Activated T-helper 1 cell treated with anti-CD3 and anti-CD28 coated beads, Interleukin-12 subunit alpha, Interleukin-12 subunit beta, Interleukin-2, Interleukin-4 antibody, amounts not matched to agents 30 ng/mL and 10 ng/mL and 1 ng/mL, durations not matched to agents 14 hours and 24 hours and 36 hours (primary cell): ENCODE measurements around the gene NCOA1. TPM values are rescaled to one million over a fixed set of nuclear protein-coding genes. Genes with fewer than 3 reads are reported as not detected.
A peak's percentile ranks its signal among the peaks of the same experiment; 100 is the strongest.

Source experiments
- DNase-seq: peaks from one replicate; pipeline ENCODE4 v3.0.0; 2021; ENCODE audit warnings: low spot score
- H3K27ac Mint-ChIP-seq: one replicate; pipeline ENCODE4 v1.8.0; 2021; ENCODE audit warnings: mild to moderate bottlenecking, mixed read lengths
- H3K27me3 Mint-ChIP-seq: one replicate; pipeline ENCODE4 v1.8.0; 2022; ENCODE audit warnings: mild to moderate bottlenecking, moderate library complexity, mixed read lengths; ENCODE audit not compliant: insufficient read depth
- H3K36me3 Mint-ChIP-seq: one replicate; pipeline ENCODE4 v1.8.0; 2021; ENCODE audit warnings: low read depth, mixed read lengths
- H3K4me1 Mint-ChIP-seq: one replicate; pipeline ENCODE4 v1.8.0; 2021; ENCODE audit warnings: low read depth, mixed read lengths
- H3K4me3 Mint-ChIP-seq: one replicate; pipeline ENCODE4 v1.8.0; 2021; ENCODE audit warnings: mild to moderate bottlenecking, moderate library complexity, mixed read lengths
- H3K9me3 Mint-ChIP-seq: one replicate; pipeline ENCODE4 v1.8.0; 2021; ENCODE audit warnings: mixed read lengths
- intact Hi-C: fragments of 100-400 bp; cut with micrococcal nuclease; formaldehyde crosslinking; loops from one replicate; pipeline ENCODE4 v1.15.1; 2024
- total RNA-seq: library from RNA; stranded (reverse); gene quantifications from 2 replicates; pipeline ENCODE4 v1.2.3, GENCODE V29; 2022

NCOA1 gene
- 28.7 and 30.0 TPM in 2 replicates for total RNA-seq

GRCh38 chr2:24490690-24491541 lies at the start of gene NCOA1:
Gene NCOA1 (plus strand): TSS chr2:24491254. CDS start chr2:24658678, 167,424 bp downstream.
- peaks cover 43% of the 10 kb centered on the region for H3K4me1 Mint-ChIP-seq
- H3K27me3 Mint-ChIP-seq = peaks cover 7% of the 10 kb centered on the region
- no peaks in the 10 kb centered on the region for H3K9me3 Mint-ChIP-seq
- peak within 1 kb of the TSS; percentile 95 for H3K27ac Mint-ChIP-seq
- H3K4me3 Mint-ChIP-seq = peak within 1 kb of the TSS; percentile 96
- peaks cover 6% of the 10 kb centered on the region for H3K36me3 Mint-ChIP-seq
- peak; percentile 87 for DNase-seq
- intact Hi-C loops = loop anchor here (1.0 to 10.0 kb wide), 13 partner anchors 30 to 1386 kb away; partner anchors contain the start of genes ASXL2, ATAD2B, CENPO and DNAJC27

GRCh38 chr2:24448797-24449196 lies 42.3 kb upstream of the NCOA1 start:
- intact Hi-C loops = no loop called here
- Mint-ChIP-seq H3K4me3 (no peak overlapping the region), H3K27me3 (peaks cover 8% of the 10 kb centered on the region), H3K4me1 (no peaks in the 10 kb centered on the region), H3K36me3 (no peaks in the 10 kb centered on the region), H3K27ac (no peak overlapping the region), H3K9me3 (peaks cover 4% of the 10 kb centered on the region)
- no peak for DNase-seq

- no peaks in the 10 kb centered on the region for H3K36me3 Mint-ChIP-seq
- H3K9me3 Mint-ChIP-seq = peaks cover 4% of the 10 kb centered on the region
- H3K27ac Mint-ChIP-seq = no peak overlapping the region
- intact Hi-C loops = no loop called here
- no peaks in the 10 kb centered on the region for H3K4me1 Mint-ChIP-seq
- H3K27me3 Mint-ChIP-seq = peaks cover 8% of the 10 kb centered on the region
- no peak overlapping the region for H3K4me3 Mint-ChIP-seq
- DNase-seq = no peak
Observed at GRCh38 chr2:24449344-24449743, 41.7 kb upstream of the NCOA1 start.

- intact Hi-C loops = no loop called here
- H3K27ac Mint-ChIP-seq = no peak overlapping the region
- H3K4me3 Mint-ChIP-seq = no peak overlapping the region
- no peaks in the 10 kb centered on the region for H3K36me3 Mint-ChIP-seq
- H3K27me3 Mint-ChIP-seq = peaks cover 6% of the 10 kb centered on the region
- H3K4me1 Mint-ChIP-seq = no peaks in the 10 kb centered on the region
- H3K9me3 Mint-ChIP-seq = peaks cover 4% of the 10 kb centered on the region
- DNase-seq = no peak
Observed at GRCh38 chr2:24451805-24452501, 39.1 kb upstream of the NCOA1 start.

- no peak overlapping the region for H3K4me3 Mint-ChIP-seq
- peaks cover 6% of the 10 kb centered on the region for H3K27me3 Mint-ChIP-seq
- intact Hi-C loops = no loop called here
- no peaks in the 10 kb centered on the region for H3K4me1 Mint-ChIP-seq
- H3K9me3 Mint-ChIP-seq = peaks cover 4% of the 10 kb centered on the region
- H3K27ac Mint-ChIP-seq = no peak overlapping the region
- DNase-seq = no peak
- no peaks in the 10 kb centered on the region for H3K36me3 Mint-ChIP-seq
Observed at GRCh38 chr2:24452502-24452885, 38.6 kb upstream of the NCOA1 start.

- intact Hi-C loops = no loop called here
- H3K4me3 Mint-ChIP-seq = no peak overlapping the region
- DNase-seq = no peak
- H3K27ac Mint-ChIP-seq = no peak overlapping the region
- H3K36me3 Mint-ChIP-seq = no peaks in the 10 kb centered on the region
- H3K4me1 Mint-ChIP-seq = no peaks in the 10 kb centered on the region
- peaks cover 1% of the 10 kb centered on the region for H3K9me3 Mint-ChIP-seq
- H3K27me3 Mint-ChIP-seq = peaks cover 2% of the 10 kb centered on the region
Observed at GRCh38 chr2:24453379-24454073, 37.5 kb upstream of the NCOA1 start.

- Mint-ChIP-seq H3K27ac (no peak overlapping the region), H3K4me1 (no peaks in the 10 kb centered on the region), H3K9me3 (no peaks in the 10 kb centered on the region), H3K36me3 (no peaks in the 10 kb centered on the region), H3K27me3 (peaks cover 2% of the 10 kb centered on the region), H3K4me3 (no peak overlapping the region)
- intact Hi-C loops = no loop called here
- no peak for DNase-seq
Observed at GRCh38 chr2:24454294-24454693, 36.8 kb upstream of the NCOA1 start.

GRCh38 chr2:24456599-24457556 lies 34.2 kb upstream of the NCOA1 start:
- Mint-ChIP-seq H3K27me3 (peaks cover 2% of the 10 kb centered on the region), H3K36me3 (no peaks in the 10 kb centered on the region), H3K4me3 (no peak overlapping the region), H3K4me1 (no peaks in the 10 kb centered on the region), H3K27ac (peak overlapping the region; percentile 32), H3K9me3 (no peaks in the 10 kb centered on the region)
- DNase-seq = no peak
- intact Hi-C loops = no loop called here

- H3K36me3 Mint-ChIP-seq = no peaks in the 10 kb centered on the region
- H3K27me3 Mint-ChIP-seq = peaks cover 2% of the 10 kb centered on the region
- no peak for DNase-seq
- no peak overlapping the region for H3K27ac Mint-ChIP-seq
- intact Hi-C loops = no loop called here
- H3K9me3 Mint-ChIP-seq = no peaks in the 10 kb centered on the region
- H3K4me3 Mint-ChIP-seq = no peak overlapping the region
- H3K4me1 Mint-ChIP-seq = no peaks in the 10 kb centered on the region
Observed at GRCh38 chr2:24457696-24458386, 33.2 kb upstream of the NCOA1 start.

GRCh38 chr2:24459224-24460161 lies 31.6 kb upstream of the NCOA1 start:
- no peak overlapping the region for H3K27ac Mint-ChIP-seq
- H3K4me3 Mint-ChIP-seq = no peak overlapping the region
- no peaks in the 10 kb centered on the region for H3K9me3 Mint-ChIP-seq
- no peaks in the 10 kb centered on the region for H3K4me1 Mint-ChIP-seq
- H3K27me3 Mint-ChIP-seq = peaks cover 12% of the 10 kb centered on the region
- intact Hi-C loops = no loop called here
- no peaks in the 10 kb centered on the region for H3K36me3 Mint-ChIP-seq
- no peak for DNase-seq

- no peak for DNase-seq
- H3K4me1 Mint-ChIP-seq = no peaks in the 10 kb centered on the region
- H3K9me3 Mint-ChIP-seq = no peaks in the 10 kb centered on the region
- intact Hi-C loops = no loop called here
- H3K27ac Mint-ChIP-seq = no peak overlapping the region
- H3K4me3 Mint-ChIP-seq = no peak overlapping the region
- peaks cover 12% of the 10 kb centered on the region for H3K27me3 Mint-ChIP-seq
- H3K36me3 Mint-ChIP-seq = no peaks in the 10 kb centered on the region
Observed at GRCh38 chr2:24461685-24462084, 29.4 kb upstream of the NCOA1 start.
